Measurements from ENCODE around the gene C22orf23.

The C22orf23 gene

GRCh38 chr22:37896939-37897338, 56.5 kb downstream of the C22orf23 start:
- H3K27ac ChIP-seq, result no peak overlapping the region
- TF ChIP-seq ZFX (IDR thresholded peaks at IDR 0.05) (no peak), CTCF (conservative IDR thresholded peaks at IDR 0.05) (no peak)

- TF ChIP-seq ZFX (IDR thresholded peaks at IDR 0.05), result no peak
- no peak for TF ChIP-seq CTCF (conservative IDR thresholded peaks at IDR 0.05)
- no peak overlapping the region for H3K27ac ChIP-seq
Observed at GRCh38 chr22:37896181-37896592, 57.2 kb downstream of the C22orf23 start.

- H3K27ac ChIP-seq, result no peak overlapping the region
- TF ChIP-seq CTCF (conservative IDR thresholded peaks at IDR 0.05) (no peak), ZFX (IDR thresholded peaks at IDR 0.05) (no peak)
Observed at GRCh38 chr22:37894939-37895670, 58.3 kb downstream of the C22orf23 start.

- TF ChIP-seq ZFX (IDR thresholded peaks at IDR 0.05) (no peak), CTCF (conservative IDR thresholded peaks at IDR 0.05) (no peak)
- no peak overlapping the region for H3K27ac ChIP-seq
Observed at GRCh38 chr22:37893583-37893983, 59.8 kb downstream of the C22orf23 start.
